Fibroblast of the conjunctiva (primary cell): Measurements from ENCODE around the gene NRN1.
"Not testable (repeated sequence)": the region's sequence is repeated elsewhere in the genome, so short reads cannot be mapped to it uniquely, and the experiment has no call there.

Source experiments
- DNase-seq: peaks from one replicate; pipeline ENCODE4 v3.0.0-alpha.2; 2010; ENCODE audit warnings: low read depth

NRN1 gene

GRCh38 chr6:6006428-6007365 is at the start of gene NRN1:
Gene NRN1 (minus strand): TSS chr6:6006925. CDS start chr6:6006749, 176 bp downstream.
- DNase-seq = no peak

- no peak for DNase-seq
These were observed 45.5 kb upstream of the NRN1 start for GRCh38 chr6:6052216-6052615.

GRCh38 chr6:6046716-6047115 is 40.0 kb upstream of the NRN1 start:
- no peak for DNase-seq

GRCh38 chr6:6039946-6040509 is 33.3 kb upstream of the NRN1 start:
- no peak for DNase-seq

GRCh38 chr6:6037179-6037578 is 30.5 kb upstream of the NRN1 start:
- no peak for DNase-seq

- DNase-seq = no peak
These were observed 27.1 kb upstream of the NRN1 start for GRCh38 chr6:6033858-6034257.

- DNase-seq = no peak
These were observed 19.9 kb upstream of the NRN1 start for GRCh38 chr6:6026513-6027205.

GRCh38 chr6:6025736-6026135 is 19.0 kb upstream of the NRN1 start:
- DNase-seq = no peak

- DNase-seq = no peak
These were observed 17.5 kb upstream of the NRN1 start for GRCh38 chr6:6024220-6024619.

- DNase-seq = not testable (repeated sequence)
These were observed 16.1 kb upstream of the NRN1 start for GRCh38 chr6:6022841-6023240.

GRCh38 chr6:6008648-6009421 is 2.1 kb upstream of the NRN1 start:
- no peak for DNase-seq

- DNase-seq = no peak
These were observed 1.4 kb upstream of the NRN1 start for GRCh38 chr6:6008089-6008647.

GRCh38 chr6:6007366-6008088 is 802 bp upstream of the NRN1 start:
- DNase-seq = no peak

GRCh38 chr6:6006006-6006427 is 708 bp downstream of the NRN1 start:
- no peak for DNase-seq

- DNase-seq = no peak
These were observed 1.4 kb downstream of the NRN1 start for GRCh38 chr6:6005051-6006005.

- no peak for DNase-seq
These were observed 2.2 kb downstream of the NRN1 start for GRCh38 chr6:6004390-6004995.

GRCh38 chr6:6003621-6004366 is 2.9 kb downstream of the NRN1 start:
- DNase-seq = no peak

GRCh38 chr6:6002848-6003620 is 3.7 kb downstream of the NRN1 start:
- DNase-seq = no peak
